GM21526 (cell line): ENCODE data around the gene ZFP36L2.

Experiments used
- ATAC-seq: cut with Tn5 transposase; IDR thresholded peaks from one replicate; pipeline ENCODE4 v1.9.1; 2021; ENCODE audit warnings: moderate library complexity; ENCODE audit not compliant: unreplicated experiment, low FRiP score

ZFP36L2 gene, protein sequence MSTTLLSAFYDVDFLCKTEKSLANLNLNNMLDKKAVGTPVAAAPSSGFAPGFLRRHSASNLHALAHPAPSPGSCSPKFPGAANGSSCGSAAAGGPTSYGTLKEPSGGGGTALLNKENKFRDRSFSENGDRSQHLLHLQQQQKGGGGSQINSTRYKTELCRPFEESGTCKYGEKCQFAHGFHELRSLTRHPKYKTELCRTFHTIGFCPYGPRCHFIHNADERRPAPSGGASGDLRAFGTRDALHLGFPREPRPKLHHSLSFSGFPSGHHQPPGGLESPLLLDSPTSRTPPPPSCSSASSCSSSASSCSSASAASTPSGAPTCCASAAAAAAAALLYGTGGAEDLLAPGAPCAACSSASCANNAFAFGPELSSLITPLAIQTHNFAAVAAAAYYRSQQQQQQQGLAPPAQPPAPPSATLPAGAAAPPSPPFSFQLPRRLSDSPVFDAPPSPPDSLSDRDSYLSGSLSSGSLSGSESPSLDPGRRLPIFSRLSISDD

DNA sequence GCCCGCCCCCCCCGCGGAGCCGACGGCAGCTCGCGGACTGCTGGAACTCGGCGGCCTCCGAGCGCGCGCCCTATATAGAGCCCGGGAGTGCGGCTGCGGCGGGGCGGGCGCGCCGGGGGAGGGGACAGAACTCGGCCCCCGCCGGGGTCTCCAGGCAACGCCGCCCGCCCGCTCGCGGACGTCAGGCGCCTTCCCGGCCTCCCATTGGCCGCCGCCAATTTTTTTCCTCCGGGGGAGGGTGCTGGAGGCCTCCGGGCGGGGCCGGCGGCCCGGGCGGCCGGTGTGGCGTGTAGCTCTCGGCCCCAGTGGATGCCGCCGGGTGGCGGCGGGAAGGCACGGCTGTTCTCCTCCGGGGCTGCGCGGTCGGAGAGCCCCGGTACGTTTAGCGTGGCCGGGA is at the start of gene ZFP36L2:
Gene ZFP36L2, minus strand, starts transcription at position 49 of the 397 bp plus-strand sequence. CDS start 291 bp downstream, outside the sequence.
- ATAC-seq = peak; percentile 47

DNA sequence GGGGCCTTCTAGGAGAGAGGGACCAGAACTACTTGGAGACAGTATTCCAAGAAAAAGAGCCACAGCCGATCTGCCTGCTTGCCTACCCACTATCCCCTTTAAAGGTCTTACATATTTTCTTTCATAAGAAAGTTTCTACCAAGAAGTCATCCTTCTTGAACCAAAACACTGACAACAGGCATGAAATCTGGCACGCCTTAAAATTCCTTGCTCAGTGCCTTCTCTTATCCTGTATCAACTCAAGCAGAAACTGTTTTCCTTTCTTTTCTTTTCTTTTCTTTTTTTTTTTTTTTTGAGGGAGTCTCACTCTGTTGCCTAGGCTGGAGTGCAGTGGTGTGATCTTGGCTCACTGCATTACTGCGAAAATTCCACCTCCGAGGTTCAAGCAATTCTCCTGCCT is 48.3 kb upstream of the ZFP36L2 start:
- no peak for ATAC-seq

DNA sequence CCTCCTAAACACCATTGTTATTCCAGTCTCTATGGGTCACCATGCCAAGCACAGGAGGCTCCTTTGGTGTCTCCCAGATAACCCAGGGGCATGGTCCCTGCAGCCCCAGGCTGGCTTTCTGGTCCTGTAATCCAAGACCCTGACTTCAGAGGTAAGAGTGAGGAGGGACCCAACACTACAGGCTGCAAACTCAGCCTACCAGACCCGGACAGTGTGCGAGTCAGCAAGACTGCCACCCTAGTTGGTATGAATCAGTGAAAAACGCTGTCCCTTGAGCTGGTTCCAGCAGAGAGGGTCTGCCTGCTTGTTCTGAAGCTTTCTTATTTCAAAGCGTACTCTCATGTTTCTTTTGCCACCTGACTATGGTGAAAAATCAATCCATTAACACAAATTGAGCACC is 47.6 kb upstream of the ZFP36L2 start:
- no peak for ATAC-seq

DNA sequence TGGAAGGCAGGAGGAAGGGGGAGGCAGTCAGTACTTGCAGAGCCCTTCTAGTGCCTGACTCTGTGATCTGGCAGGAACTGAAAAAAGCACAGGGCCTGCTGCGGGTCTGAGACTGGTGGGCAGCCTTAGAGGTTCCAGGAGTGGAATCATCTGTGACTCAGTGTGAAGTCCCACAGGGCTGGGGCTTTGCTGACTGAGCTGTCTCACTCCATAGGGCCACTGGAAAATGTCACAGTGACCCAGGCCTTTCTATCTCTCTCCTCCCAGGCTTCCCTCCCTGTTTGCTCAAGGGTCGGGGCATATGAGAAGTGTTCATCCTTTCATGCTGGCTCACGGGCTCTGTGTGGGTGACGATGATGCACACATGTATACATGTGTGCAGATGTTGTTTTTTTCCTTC is 47.1 kb upstream of the ZFP36L2 start:
- ATAC-seq = no peak

DNA sequence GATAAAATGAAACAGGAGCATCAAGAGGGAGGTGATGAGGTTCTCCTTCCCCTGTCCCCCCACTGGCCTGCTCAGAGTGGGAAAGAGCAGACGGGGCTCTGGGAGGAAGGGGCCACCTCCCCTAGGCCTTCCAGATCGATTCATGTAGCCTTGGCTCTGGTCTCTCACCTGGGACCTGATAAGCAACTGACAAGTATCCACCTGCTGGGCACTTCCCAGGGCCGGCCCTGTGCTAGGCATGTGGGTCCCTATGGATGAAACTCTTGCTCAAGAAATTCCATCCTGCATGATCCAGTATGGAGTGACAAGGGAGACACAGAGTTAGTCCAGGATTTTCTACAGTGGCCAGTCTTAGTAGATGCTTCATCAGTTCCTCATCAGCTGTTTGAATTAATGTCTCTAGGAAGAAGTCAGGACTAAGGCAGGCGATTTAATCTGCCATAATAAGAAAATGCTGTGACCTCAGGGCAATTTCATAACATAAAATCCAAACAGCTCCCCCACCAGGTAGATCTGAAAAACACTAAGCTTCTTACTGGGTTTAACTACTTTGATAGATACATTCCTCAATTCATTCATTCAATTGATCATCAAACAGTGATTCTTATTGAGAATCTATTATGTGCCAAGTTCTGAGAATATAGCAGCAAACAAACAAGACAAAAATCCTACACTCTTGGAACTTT is 44.7 kb upstream of the ZFP36L2 start:
- no peak for ATAC-seq

DNA sequence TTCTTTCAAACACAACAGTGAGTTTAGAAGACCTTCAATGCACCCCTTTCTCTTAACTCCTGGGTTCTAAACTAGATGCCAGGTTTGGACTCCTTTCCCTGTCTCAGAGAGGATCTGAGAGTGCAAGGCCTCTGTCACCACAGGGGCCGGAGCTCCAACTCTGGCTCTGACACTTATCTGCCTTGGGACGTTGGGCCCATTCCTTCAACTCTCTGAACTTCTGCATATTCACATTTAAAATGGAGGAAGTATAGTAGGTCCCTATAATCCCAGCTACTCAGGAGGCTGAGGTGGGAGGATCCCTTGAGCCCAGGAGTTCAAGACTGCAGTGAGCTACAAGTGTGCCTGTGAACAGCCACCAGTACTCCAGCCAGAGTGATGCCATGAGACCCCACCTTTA is 44.1 kb upstream of the ZFP36L2 start:
- ATAC-seq = no peak

DNA sequence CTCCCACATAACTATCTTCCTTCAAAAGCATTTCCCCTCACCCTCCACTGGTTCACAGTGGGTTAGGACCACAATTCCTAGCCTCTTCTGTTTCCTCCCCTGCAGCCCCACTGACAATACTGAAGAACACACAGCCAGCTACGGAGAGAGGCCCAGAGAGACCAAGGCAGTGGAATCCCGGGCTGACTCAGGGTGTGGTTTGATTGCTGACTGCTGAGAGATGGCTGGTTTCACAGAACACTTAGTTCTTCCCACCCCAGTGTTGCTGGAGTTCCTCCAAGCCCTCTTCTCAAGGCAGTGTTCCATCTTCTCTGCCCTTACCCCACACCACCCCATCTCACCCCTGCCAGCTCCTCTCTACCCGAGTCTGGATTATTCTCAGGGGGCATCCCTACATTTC is 43.3 kb upstream of the ZFP36L2 start:
- ATAC-seq = no peak

DNA sequence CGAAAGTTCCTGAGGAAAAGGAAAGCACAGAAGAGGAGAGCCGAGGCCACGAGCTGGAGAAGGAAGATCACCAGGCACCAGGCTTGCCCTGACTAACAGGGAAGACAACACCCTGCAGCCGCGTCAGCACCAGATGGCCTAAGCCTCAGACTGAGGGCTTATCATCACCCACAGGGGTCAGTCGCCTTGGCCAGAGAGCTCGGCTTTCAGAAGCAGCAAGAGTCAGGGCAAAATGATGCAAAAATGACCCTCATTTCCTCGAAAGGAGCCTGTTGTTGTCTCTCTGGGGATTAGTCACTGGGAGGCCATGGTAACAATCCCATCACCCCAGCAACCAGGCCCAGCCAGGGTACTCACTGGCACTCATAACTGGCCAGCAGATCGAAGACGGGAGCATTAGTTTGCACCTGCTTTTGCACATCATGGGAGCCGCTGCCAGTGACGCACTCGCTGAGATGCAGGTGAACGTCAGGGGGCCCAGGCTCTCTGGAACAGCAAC is 42.7 kb upstream of the ZFP36L2 start:
- no peak for ATAC-seq

DNA sequence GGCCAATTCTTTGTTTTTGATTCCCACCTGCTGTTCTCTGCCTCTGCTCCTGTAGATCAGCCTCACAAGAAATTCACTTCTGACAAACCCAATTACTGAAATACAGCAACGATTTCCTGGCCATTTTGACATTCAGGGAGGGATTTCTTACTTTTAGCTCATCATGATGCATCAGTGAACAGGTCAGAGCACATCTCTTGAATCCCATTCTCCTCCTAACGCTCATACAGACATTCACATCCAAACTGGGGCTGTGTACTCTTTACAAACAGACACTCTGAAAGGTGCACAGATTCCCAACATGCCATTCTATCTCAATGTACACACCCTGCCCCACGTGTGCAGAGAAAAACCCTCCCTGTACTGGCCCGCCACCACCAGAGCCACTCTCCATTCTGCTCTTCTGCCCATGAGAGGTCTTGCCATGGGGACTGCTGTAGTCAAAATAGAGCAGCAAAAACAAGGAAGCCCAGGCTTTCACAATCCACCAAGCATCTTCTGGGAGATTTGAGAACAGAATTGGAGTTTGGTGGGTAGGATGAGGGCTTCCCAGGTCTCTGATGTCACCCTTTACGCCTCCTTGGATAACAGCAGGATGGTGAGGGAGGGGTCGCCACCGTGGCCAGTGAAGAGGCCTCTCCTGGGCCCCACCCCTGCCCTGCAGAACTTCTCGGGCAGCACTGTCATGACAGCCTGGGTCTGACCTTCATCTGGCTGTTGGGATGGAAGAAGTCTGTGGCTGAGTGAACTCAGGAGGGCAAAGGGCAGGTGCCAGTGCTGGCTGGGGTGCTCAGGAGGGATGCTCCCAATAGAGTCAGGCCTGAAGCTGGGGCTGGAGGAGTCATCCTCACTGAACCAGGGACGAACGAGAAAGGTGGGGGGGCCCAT is 41.9 kb upstream of the ZFP36L2 start:
- no peak for ATAC-seq

DNA sequence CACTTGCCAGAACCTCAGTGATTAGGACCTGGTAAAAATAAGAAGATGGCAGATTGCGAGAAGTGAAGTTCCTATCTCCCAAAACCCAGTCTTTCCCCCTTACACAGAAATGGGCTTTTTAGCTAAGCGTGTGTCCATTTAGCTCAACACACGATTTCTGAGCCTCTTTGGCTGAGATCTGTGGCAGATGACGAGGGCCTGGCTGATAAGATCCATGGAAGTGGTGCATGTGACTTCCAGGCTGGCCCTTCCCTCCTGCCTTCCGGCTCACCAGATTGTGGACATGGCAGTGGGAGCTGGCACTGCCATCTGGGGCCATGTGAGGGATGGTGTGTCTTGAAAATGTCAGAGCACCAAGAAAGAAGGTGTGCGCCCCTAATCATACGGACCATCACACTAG is 41.0 kb upstream of the ZFP36L2 start:
- no peak for ATAC-seq

DNA sequence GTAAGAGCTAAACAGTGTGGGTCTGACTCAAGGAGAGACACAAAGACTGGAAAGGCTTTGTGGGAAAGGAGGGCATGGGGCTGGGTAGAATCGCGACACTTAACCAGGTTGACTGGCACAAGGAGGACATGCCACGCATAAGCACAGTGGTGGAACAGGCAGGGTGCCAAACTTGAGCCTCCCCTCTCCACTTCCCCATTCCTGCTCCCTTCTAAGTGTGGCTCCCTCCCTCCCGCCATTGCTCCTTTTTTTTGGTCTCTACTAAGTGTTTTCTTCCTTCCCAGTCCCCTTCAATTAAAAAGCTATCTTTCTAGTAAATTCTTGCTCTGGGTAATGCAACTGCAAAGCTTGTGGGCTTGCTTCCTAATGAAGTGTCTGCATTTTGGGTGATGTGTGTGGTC is 40.3 kb upstream of the ZFP36L2 start:
- no peak for ATAC-seq

DNA sequence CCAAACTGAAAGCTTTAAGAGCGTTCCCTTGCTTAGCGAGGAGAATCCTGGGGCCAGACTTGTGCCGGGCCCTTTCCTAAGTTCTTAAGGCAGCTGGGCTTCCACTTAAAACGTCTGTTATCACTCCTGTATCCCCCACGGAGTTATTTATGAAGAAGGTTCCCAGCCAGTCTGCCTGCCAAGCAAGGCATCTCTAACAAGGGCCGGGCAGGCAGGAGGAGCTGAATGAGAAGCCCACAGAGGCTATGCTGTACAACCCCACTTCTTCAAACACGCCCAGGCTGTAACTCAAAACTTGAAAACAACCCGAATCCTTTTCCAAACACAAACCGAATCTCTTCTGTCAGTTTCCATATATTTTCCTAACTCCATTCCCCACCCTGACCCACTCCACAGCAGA is 39.0 kb upstream of the ZFP36L2 start:
- ATAC-seq = no peak

DNA sequence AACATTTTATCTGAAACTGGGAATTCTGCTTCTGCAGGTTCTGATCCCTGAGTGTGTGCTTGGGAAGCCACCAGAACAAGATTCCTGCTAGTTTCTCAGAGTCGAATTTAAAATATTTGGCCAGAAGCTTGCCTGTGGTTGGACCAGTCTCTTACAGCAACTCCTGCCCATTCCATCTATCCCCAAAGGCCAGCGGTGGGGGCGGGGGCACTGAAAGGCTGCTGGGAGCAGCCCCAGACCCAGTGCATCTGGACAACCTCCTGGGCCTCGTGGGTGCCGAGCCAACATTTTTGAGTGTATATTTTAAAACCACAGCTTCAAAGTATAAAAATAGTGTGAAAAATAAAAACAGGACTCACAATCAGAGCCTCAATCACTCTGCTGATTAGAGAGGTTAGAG is 38.6 kb upstream of the ZFP36L2 start:
- no peak for ATAC-seq

DNA sequence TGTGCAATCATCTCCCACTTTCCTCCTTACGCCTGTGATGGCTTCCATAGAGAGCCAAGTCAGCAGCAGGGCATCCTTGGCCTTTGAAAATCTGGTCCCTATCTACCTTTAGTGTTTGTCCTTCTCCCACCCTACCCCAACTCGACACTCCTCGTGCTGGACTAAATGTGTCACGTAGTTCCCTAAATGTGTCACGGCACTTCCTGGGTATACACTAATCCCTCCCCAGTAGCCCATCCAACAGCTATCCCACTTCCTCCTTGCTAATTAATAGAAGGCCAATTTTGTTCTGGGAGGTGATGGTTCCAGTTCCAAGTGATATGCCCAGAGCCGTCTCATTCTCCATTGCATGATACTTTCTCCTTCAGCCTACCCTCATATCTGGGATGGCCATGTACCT is 36.5 kb upstream of the ZFP36L2 start:
- no peak for ATAC-seq

DNA sequence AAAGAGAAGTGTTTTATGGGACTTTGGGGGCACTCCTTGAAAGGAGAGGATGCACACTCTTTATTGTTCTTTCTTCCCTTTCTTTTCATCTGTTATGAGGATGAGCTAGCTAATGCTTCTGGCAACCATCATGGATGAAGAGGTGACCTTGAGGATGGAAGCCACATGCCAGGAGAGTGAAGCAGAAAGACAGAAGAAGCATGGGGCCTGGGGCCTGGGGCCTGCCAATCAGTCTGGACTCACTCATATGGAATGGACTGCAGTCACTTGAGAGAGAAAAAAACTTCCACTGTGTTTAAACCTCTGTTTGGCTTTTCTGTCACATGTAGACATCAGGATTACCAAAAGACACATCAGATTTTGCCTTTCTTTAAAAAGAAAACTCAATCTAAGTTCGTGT is 35.8 kb upstream of the ZFP36L2 start:
- ATAC-seq = no peak

DNA sequence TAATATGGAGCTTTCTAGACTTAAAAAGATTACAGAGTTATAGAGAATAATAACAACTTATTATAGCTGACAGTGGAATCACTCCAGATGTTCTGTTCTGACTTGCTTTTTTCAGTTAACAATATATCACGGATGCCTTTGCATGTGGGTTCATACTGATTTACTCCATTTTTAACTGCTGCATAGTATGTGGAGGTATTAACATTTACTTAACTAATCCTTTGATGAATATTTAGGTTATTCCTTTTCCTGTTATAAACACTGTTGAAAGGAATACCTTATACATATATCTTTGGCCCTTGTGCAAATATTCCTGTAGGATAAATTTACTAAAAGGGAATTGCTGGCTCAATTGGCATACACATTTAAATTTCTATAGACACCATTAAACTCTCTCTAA is 33.1 kb upstream of the ZFP36L2 start:
- no peak for ATAC-seq

DNA sequence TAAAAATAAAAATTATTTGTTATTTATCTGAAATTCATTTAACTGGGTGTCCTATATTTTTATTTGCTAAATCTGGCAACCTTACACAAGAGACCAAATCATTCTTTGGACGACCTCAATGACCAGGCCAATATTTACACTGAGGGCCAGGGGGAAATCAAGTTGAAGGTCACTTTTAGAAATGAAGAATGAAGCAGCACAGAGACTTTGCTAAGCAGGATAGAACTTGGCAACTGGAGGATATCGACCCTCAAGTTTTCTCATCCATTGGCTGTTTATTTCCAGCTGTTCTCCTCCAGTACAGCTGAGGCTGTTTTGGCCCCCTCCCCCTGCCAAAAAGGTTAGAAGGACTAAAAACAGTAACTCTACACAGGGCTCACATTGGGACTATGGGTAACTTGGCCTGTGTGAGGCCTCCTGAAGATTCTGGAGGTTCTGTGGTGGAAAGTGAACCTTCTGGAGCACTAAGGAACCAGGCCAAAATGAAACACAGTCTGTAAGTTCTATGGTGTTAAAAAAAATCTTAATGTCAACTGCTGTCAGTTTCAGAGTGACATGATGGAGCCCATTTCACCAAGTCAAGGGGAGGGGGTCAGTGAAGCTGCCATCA is 32.2 kb upstream of the ZFP36L2 start:
- no peak for ATAC-seq

DNA sequence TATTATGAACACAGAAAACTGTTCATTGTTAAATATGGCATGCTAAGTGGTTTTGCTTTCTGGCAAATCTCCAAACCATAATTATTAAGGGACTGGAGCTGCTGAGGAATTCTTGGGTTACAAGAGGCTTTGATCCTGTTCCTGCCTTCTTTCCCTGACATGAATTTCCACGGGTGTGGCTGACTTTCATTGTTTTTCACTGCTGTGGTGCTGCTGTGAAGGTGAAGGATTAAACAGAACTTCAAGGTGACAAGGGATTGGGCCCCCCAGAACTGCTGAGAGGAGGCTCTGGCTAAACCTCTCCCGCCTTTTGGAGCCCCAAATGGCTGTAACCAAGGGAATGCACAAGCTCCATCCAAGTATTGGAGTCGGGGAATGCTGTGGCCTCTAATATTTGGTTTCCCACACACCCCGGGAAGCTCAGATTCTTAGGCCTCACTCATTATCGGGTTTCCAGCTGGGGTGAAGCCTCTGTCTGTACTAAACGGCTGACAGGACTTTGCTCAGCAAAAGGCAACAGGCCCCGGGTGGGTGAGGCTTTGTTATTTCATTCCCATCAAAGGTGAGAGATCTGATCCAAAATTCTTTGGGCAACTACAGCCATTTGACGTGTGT is 29.0 kb upstream of the ZFP36L2 start:
- no peak for ATAC-seq

DNA sequence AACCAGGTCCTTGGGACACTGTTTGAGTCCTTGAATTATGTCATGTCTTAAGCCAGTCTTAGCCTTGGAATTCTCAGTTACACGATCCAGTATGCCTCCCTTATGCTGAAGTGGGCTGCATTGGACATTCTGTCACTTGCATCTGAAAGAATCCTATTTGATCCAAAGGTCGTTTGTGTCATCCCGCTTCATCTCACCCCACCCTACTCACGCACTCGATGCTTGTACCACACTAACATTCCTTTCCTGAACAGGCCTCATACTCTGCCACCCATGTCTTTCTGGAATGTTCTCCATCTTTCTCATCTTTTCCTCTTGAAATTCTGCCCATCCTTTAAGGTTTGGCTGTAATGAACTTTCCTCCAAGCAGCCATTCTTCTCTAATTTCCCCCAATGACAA is 27.9 kb upstream of the ZFP36L2 start:
- no peak for ATAC-seq

DNA sequence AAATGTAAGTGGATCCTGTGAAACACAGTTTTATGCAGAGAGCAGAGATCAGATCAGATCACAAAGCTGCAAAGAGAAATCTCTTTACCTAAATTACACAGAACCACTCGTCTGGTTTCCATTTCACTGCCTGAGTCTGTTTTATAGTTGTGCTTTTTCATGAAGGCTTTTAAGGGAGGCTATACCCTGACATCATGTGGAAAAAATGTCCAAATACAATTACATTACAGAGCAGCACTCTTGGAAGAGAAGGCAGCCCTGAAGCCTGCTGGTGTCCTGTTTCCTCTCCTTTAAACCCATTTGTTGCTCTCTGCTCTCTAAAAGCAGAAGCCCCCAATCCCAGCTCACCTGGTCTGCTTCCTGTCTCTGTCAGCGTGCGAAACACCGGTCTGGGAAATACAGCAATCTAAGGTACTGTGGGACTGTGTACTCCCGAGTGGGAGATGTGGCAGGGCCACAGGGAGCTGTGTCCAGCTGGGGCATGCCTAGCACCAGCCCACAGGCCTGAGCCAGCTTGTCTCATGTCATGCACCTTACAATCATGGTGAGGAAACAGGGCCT is 24.8 kb upstream of the ZFP36L2 start:
- ATAC-seq = no peak
